Activated naive CD4-positive, alpha-beta T cell treated with anti-CD3 and anti-CD28 coated beads, Interleukin-2, amount 50 U/mL, for 24 hours (primary cell): Measurements from ENCODE around the gene AKAP1.
A peak's percentile ranks its signal among the peaks of the same experiment; 100 is the strongest.

Experiments
- H3K27ac Mint-ChIP-seq: one replicate; pipeline ENCODE4 v1.8.0; 2021; ENCODE audit warnings: mild to moderate bottlenecking, mixed read lengths
- H3K27me3 Mint-ChIP-seq: one replicate; pipeline ENCODE4 v1.8.0; 2021; ENCODE audit warnings: mixed read lengths
- H3K36me3 Mint-ChIP-seq: one replicate; pipeline ENCODE4 v1.8.0; 2021; ENCODE audit warnings: mixed read lengths
- H3K4me1 Mint-ChIP-seq: one replicate; pipeline ENCODE4 v1.8.0; 2021; ENCODE audit warnings: mixed read lengths
- H3K4me3 Mint-ChIP-seq: one replicate; pipeline ENCODE4 v1.8.0; 2021; ENCODE audit warnings: mild to moderate bottlenecking, mixed read lengths
- H3K9me3 Mint-ChIP-seq: one replicate; pipeline ENCODE4 v1.8.0; 2021; ENCODE audit warnings: mixed read lengths

The AKAP1 gene

GRCh38 chr17:57067781-57068180 is 17.3 kb upstream of the AKAP1 start:
- H3K4me3 Mint-ChIP-seq: no peak overlapping the region
- H3K4me1 Mint-ChIP-seq: no peaks in the 10 kb centered on the region
- H3K27ac Mint-ChIP-seq: no peak overlapping the region
- H3K9me3 Mint-ChIP-seq: no peaks in the 10 kb centered on the region
- peaks cover 8% of the 10 kb centered on the region for H3K27me3 Mint-ChIP-seq
- no peaks in the 10 kb centered on the region for H3K36me3 Mint-ChIP-seq

GRCh38 chr17:57068222-57068658 is 16.8 kb upstream of the AKAP1 start:
- Mint-ChIP-seq H3K9me3 (no peaks in the 10 kb centered on the region), H3K4me1 (no peaks in the 10 kb centered on the region), H3K27ac (no peak overlapping the region), H3K36me3 (no peaks in the 10 kb centered on the region), H3K4me3 (no peak overlapping the region), H3K27me3 (peaks cover 8% of the 10 kb centered on the region)

- Mint-ChIP-seq H3K27ac (no peak overlapping the region), H3K36me3 (no peaks in the 10 kb centered on the region), H3K4me3 (no peak overlapping the region), H3K27me3 (peaks cover 6% of the 10 kb centered on the region), H3K4me1 (no peaks in the 10 kb centered on the region), H3K9me3 (no peaks in the 10 kb centered on the region)
These were observed 16.3 kb upstream of the AKAP1 start for GRCh38 chr17:57068707-57069106.

- Mint-ChIP-seq H3K9me3 (no peaks in the 10 kb centered on the region), H3K27me3 (no peaks in the 10 kb centered on the region), H3K4me3 (no peak overlapping the region), H3K4me1 (no peaks in the 10 kb centered on the region), H3K36me3 (no peaks in the 10 kb centered on the region), H3K27ac (no peak overlapping the region)
These were observed 12.8 kb upstream of the AKAP1 start for GRCh38 chr17:57071991-57072944.

- Mint-ChIP-seq H3K4me3 (no peak overlapping the region), H3K4me1 (no peaks in the 10 kb centered on the region), H3K27ac (no peak overlapping the region), H3K36me3 (no peaks in the 10 kb centered on the region), H3K27me3 (no peaks in the 10 kb centered on the region), H3K9me3 (no peaks in the 10 kb centered on the region)
These were observed 11.4 kb upstream of the AKAP1 start for GRCh38 chr17:57073626-57074025.

GRCh38 chr17:57075193-57075592 is 9.9 kb upstream of the AKAP1 start:
- H3K27me3 Mint-ChIP-seq: no peaks in the 10 kb centered on the region
- H3K9me3 Mint-ChIP-seq: no peaks in the 10 kb centered on the region
- no peak overlapping the region for H3K4me3 Mint-ChIP-seq
- no peaks in the 10 kb centered on the region for H3K36me3 Mint-ChIP-seq
- H3K27ac Mint-ChIP-seq: no peak overlapping the region
- H3K4me1 Mint-ChIP-seq: no peaks in the 10 kb centered on the region

GRCh38 chr17:57075785-57076184 is 9.3 kb upstream of the AKAP1 start:
- no peak overlapping the region for H3K27ac Mint-ChIP-seq
- peaks cover 3% of the 10 kb centered on the region for H3K4me1 Mint-ChIP-seq
- no peaks in the 10 kb centered on the region for H3K36me3 Mint-ChIP-seq
- no peak overlapping the region for H3K4me3 Mint-ChIP-seq
- no peaks in the 10 kb centered on the region for H3K27me3 Mint-ChIP-seq
- H3K9me3 Mint-ChIP-seq: no peaks in the 10 kb centered on the region

- Mint-ChIP-seq H3K9me3 (no peaks in the 10 kb centered on the region), H3K4me3 (no peak overlapping the region), H3K36me3 (no peaks in the 10 kb centered on the region), H3K27ac (no peak overlapping the region), H3K4me1 (peaks cover 7% of the 10 kb centered on the region), H3K27me3 (no peaks in the 10 kb centered on the region)
These were observed 8.0 kb upstream of the AKAP1 start for GRCh38 chr17:57077000-57077399.

- Mint-ChIP-seq H3K4me1 (peaks cover 12% of the 10 kb centered on the region), H3K36me3 (no peaks in the 10 kb centered on the region), H3K27me3 (no peaks in the 10 kb centered on the region), H3K4me3 (no peak overlapping the region), H3K9me3 (no peaks in the 10 kb centered on the region), H3K27ac (no peak overlapping the region)
These were observed 6.8 kb upstream of the AKAP1 start for GRCh38 chr17:57078274-57078673.

- Mint-ChIP-seq H3K4me3 (no peak overlapping the region), H3K27me3 (no peaks in the 10 kb centered on the region), H3K4me1 (peaks cover 12% of the 10 kb centered on the region), H3K36me3 (no peaks in the 10 kb centered on the region), H3K9me3 (no peaks in the 10 kb centered on the region), H3K27ac (no peak overlapping the region)
These were observed 4.3 kb upstream of the AKAP1 start for GRCh38 chr17:57080718-57081117.

- Mint-ChIP-seq H3K27ac (no peak overlapping the region), H3K27me3 (no peaks in the 10 kb centered on the region), H3K4me1 (peaks cover 22% of the 10 kb centered on the region), H3K4me3 (no peak overlapping the region), H3K36me3 (no peaks in the 10 kb centered on the region), H3K9me3 (no peaks in the 10 kb centered on the region)
These were observed 2.6 kb upstream of the AKAP1 start for GRCh38 chr17:57082441-57082840.

- H3K4me1 Mint-ChIP-seq: peaks cover 37% of the 10 kb centered on the region
- H3K27ac Mint-ChIP-seq: peak overlapping the region; percentile 86
- no peaks in the 10 kb centered on the region for H3K36me3 Mint-ChIP-seq
- H3K9me3 Mint-ChIP-seq: no peaks in the 10 kb centered on the region
- no peaks in the 10 kb centered on the region for H3K27me3 Mint-ChIP-seq
- H3K4me3 Mint-ChIP-seq: peak overlapping the region; percentile 89
These were observed 665 bp upstream of the AKAP1 start for GRCh38 chr17:57084361-57084801.

GRCh38 chr17:57085448-57086068 is 512 bp downstream of the AKAP1 start:
- H3K4me3 Mint-ChIP-seq: peak overlapping the region; percentile 88
- H3K27me3 Mint-ChIP-seq: no peaks in the 10 kb centered on the region
- H3K36me3 Mint-ChIP-seq: no peaks in the 10 kb centered on the region
- H3K4me1 Mint-ChIP-seq: peaks cover 41% of the 10 kb centered on the region
- no peak overlapping the region for H3K27ac Mint-ChIP-seq
- no peaks in the 10 kb centered on the region for H3K9me3 Mint-ChIP-seq

GRCh38 chr17:57086069-57086930 is 1.3 kb downstream of the AKAP1 start:
- H3K27me3 Mint-ChIP-seq: no peaks in the 10 kb centered on the region
- H3K36me3 Mint-ChIP-seq: no peaks in the 10 kb centered on the region
- H3K4me3 Mint-ChIP-seq: peak overlapping the region; percentile 88
- no peaks in the 10 kb centered on the region for H3K9me3 Mint-ChIP-seq
- H3K4me1 Mint-ChIP-seq: peaks cover 39% of the 10 kb centered on the region
- no peak overlapping the region for H3K27ac Mint-ChIP-seq

- Mint-ChIP-seq H3K9me3 (no peaks in the 10 kb centered on the region), H3K4me3 (no peak overlapping the region), H3K4me1 (peaks cover 40% of the 10 kb centered on the region), H3K27me3 (no peaks in the 10 kb centered on the region), H3K36me3 (no peaks in the 10 kb centered on the region), H3K27ac (no peak overlapping the region)
These were observed 3.3 kb downstream of the AKAP1 start for GRCh38 chr17:57088298-57088697.
